KMS-11 (cell line): Measurements from ENCODE around the gene SP140.
"Not testable (repeated sequence)": the region's sequence is repeated elsewhere in the genome, so short reads cannot be mapped to it uniquely, and the experiment has no call there.

ENCODE experiments used
- H2AFZ ChIP-seq: fragments of 200-600 bp; sonication (generic); 2 replicates; pipeline ENCODE4 v1.6.1; 2016; ENCODE audit warnings: antibody characterized with exemption, mixed run types, low read depth
- H3K27ac ChIP-seq: fragments of 200-600 bp; sonication (generic); 2 replicates; pipeline ENCODE4 v1.6.1; 2016; ENCODE audit warnings: mild to moderate bottlenecking, mixed run types
- H3K27me3 ChIP-seq: fragments of 200-600 bp; sonication (generic); 2 replicates; pipeline ENCODE4 v1.6.1; 2017; ENCODE audit warnings: mild to moderate bottlenecking, low read depth, mixed run types, moderate library complexity; ENCODE audit not compliant: insufficient read depth
- H3K36me3 ChIP-seq: fragments of 200-600 bp; sonication (generic); 2 replicates; pipeline ENCODE4 v1.6.1; 2017; ENCODE audit warnings: mild to moderate bottlenecking, mixed run types; ENCODE audit not compliant: insufficient read depth
- H3K4me1 ChIP-seq: fragments of 200-600 bp; sonication (generic); 2 replicates; pipeline ENCODE4 v1.6.1; 2016; ENCODE audit warnings: mild to moderate bottlenecking, low read depth, mixed run types; ENCODE audit not compliant: poor library complexity, severe bottlenecking
- H3K4me2 ChIP-seq: fragments of 200-600 bp; sonication (generic); 2 replicates; pipeline ENCODE4 v1.7.0; 2016; ENCODE audit warnings: mild to moderate bottlenecking, mixed run types
- H3K4me3 ChIP-seq: fragments of 200-600 bp; sonication (generic); IDR thresholded peaks from 2 replicates; pipeline ENCODE4 v1.6.1; 2017; ENCODE audit warnings: low read depth, low read length, mixed read lengths; ENCODE audit not compliant: insufficient read depth
- H3K79me2 ChIP-seq: fragments of 200-600 bp; sonication (generic); 2 replicates; pipeline ENCODE4 v1.6.1; 2016; ENCODE audit warnings: low read depth, mixed run types; ENCODE audit not compliant: insufficient read depth
- H3K9ac ChIP-seq: fragments of 200-600 bp; sonication (generic); 2 replicates; pipeline ENCODE4 v1.6.1; 2016; ENCODE audit warnings: mild to moderate bottlenecking, mixed run types
- H4K20me1 ChIP-seq: fragments of 200-600 bp; sonication (generic); 2 replicates; pipeline ENCODE4 v1.6.1; 2016; ENCODE audit warnings: mild to moderate bottlenecking, mixed run types; ENCODE audit not compliant: insufficient read depth
- TF ChIP-seq, protein P1 (sequence below): fragments of 200-600 bp; sonication (generic); conservative IDR thresholded peaks from 2 replicates; pipeline ENCODE4 v1.6.1; 2017; ENCODE audit warnings: low read depth, mild to moderate bottlenecking, antibody characterized with exemption, low read length, moderate library complexity, mixed read lengths

Gene SP140

DNA sequence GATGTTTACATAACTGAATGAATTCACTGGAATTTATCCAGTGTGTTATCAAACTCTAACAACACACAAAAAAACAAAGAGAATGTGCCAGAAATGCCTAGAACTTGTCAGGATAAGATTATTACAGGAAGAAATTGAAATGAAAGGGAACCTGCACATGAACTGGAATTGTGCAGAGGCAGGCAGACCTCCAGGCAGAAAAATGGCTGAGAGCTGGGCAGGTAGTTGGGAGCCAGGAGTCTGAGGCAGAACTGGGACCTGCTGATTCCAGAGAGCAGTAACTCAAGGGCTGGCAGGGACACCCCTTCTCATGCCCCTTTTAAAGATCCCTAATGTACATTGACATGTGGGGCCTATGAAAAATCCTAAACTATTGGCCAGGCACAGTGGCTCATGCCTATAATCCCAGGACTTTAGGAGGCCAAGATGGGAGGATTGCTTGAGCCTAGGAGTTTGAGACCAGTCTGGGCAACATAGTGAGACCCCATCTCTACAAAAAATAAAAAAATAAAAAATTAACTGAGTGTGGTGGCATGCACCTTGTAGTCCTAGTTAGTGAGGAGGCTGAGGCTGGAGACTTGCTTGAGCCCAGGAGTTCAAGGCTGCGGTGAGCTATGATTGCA is 5.1 kb upstream of the SP140 start:
- Histone ChIP-seq H3K4me3 (no peak overlapping the region), H3K4me2 (peak overlapping the region; percentile 83), H3K4me1 (peaks cover 12% of the 10 kb centered on the region), H4K20me1 (no peaks in the 10 kb centered on the region), H3K27ac (no peak overlapping the region), H2AFZ (peak overlapping the region; percentile 94), H3K27me3 (no peaks in the 10 kb centered on the region), H3K9ac (peak overlapping the region; percentile 26; the same call in 1 of the 2 replicates), H3K36me3 (no peaks in the 10 kb centered on the region), H3K79me2 (no peaks in the 10 kb centered on the region)
- TF ChIP-seq, protein P1, sequence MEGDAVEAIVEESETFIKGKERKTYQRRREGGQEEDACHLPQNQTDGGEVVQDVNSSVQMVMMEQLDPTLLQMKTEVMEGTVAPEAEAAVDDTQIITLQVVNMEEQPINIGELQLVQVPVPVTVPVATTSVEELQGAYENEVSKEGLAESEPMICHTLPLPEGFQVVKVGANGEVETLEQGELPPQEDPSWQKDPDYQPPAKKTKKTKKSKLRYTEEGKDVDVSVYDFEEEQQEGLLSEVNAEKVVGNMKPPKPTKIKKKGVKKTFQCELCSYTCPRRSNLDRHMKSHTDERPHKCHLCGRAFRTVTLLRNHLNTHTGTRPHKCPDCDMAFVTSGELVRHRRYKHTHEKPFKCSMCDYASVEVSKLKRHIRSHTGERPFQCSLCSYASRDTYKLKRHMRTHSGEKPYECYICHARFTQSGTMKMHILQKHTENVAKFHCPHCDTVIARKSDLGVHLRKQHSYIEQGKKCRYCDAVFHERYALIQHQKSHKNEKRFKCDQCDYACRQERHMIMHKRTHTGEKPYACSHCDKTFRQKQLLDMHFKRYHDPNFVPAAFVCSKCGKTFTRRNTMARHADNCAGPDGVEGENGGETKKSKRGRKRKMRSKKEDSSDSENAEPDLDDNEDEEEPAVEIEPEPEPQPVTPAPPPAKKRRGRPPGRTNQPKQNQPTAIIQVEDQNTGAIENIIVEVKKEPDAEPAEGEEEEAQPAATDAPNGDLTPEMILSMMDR = no peak

DNA sequence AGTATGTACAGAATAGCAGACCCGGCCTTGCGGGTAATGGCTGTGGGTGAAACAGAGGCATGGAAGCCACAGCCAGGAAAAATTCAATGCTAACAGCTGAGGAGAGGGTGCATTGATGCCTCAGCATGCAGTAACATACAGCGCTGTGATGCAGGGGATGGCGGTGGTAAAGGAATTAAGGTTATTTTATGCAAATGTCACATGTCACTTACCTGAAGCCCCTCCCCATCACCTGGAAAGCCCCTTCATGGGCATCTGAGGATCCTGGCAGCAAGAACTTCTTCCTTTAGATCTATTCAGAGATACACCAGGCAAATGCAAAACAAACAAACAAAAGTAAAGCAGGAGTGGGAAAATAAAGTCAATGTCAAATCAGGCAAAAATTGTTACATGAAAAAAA is 4.0 kb upstream of the SP140 start:
- Histone ChIP-seq H3K4me2 (no peak overlapping the region), H2AFZ (no peak overlapping the region)

DNA sequence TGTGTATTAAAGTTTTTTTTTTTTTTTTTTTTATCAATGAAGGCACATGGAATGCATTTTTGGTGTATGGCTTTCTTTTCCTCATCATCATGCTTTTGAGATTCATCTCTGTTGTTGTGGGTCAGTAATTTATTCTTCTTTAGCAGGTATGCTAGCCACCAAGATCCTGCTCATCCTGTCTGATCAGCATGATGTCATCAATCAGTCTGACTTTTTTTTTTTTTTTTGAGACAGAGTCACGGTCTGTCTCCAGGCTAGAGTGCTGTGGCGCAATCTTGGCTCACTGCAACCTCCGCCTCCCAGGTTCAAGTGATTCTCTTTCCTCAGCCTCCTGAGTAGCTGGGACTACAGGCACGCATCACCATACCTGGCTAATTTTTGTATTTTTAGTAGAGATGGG is 2.7 kb upstream of the SP140 start:
- not testable (repeated sequence) for H3K36me3 ChIP-seq, H2AFZ ChIP-seq, H3K27me3 ChIP-seq, H3K4me2 ChIP-seq, H3K4me3 ChIP-seq, H3K27ac ChIP-seq, H4K20me1 ChIP-seq, H3K79me2 ChIP-seq, H3K9ac ChIP-seq
- peaks cover 12% of the 10 kb centered on the region for H3K4me1 ChIP-seq

More for the DNA sequence above, 4.0 kb upstream of the SP140 start:
- no peak overlapping the region for H3K9ac ChIP-seq
- H3K4me3 ChIP-seq = no peak overlapping the region
- H3K36me3 ChIP-seq = no peaks in the 10 kb centered on the region
- TF ChIP-seq, protein P1 = no peak
- no peaks in the 10 kb centered on the region for H3K79me2 ChIP-seq
- H3K4me1 ChIP-seq = peaks cover 12% of the 10 kb centered on the region
- H3K27ac ChIP-seq = no peak overlapping the region
- H4K20me1 ChIP-seq = no peaks in the 10 kb centered on the region
- H3K27me3 ChIP-seq = no peaks in the 10 kb centered on the region

DNA sequence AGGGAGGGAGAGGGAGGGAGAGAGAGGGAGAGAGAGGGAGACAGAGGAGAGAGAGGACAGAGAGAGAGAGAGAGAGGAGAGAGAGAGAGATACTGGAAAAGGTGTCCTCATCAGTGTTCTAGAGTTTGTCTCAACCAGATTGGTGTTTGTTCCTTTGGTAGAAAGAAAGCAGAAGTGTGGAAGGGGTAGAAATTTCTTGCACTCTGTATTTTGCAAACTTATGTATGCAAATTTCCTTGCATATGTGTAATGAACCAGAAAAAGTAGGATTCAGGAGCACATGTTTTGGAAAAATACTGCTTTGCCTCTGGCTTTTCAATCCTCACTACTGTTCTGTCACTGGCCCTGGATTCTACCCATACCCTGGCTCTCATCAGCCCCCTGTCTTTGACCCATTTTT is 1.1 kb upstream of the SP140 start:
- no peaks in the 10 kb centered on the region for H3K27me3 ChIP-seq
- H3K4me1 ChIP-seq = peaks cover 5% of the 10 kb centered on the region
- no peak overlapping the region for H3K27ac ChIP-seq

DNA sequence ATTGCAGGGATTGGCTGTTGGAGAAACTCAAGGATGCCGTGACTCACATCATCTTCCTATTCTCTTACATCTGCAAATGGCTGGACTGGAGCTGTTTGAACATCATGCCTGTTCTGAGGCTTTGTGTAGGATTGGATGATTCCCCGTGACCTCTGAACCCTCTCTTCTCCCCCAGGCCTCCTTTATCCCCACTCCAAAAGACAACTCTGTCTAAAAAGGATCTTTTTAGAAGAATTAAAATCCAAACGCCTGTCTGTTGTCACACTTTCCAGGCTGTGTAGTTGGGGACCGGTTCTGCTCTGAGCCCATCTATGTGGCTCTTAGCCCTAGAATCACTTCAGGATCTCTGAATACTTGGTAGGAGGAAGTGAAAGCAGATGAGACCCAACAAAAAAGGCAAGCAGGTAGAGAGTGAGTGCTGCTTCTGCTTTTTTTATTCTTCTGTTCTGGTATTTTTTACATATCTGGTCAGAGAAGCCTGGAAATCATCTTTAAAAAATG is 565 bp downstream of the SP140 start:
- Histone ChIP-seq H3K4me3 (no peak overlapping the region), H4K20me1 (no peaks in the 10 kb centered on the region), H3K27me3 (no peaks in the 10 kb centered on the region), H3K4me1 (no peaks in the 10 kb centered on the region), H3K36me3 (no peaks in the 10 kb centered on the region), H2AFZ (no peak overlapping the region), H3K9ac (no peak overlapping the region), H3K27ac (no peak overlapping the region), H3K4me2 (no peak overlapping the region), H3K79me2 (no peaks in the 10 kb centered on the region)
- TF ChIP-seq, protein P1 = no peak

More for the DNA sequence above, 1.1 kb upstream of the SP140 start:
- H3K36me3 ChIP-seq = no peaks in the 10 kb centered on the region
- no peaks in the 10 kb centered on the region for H4K20me1 ChIP-seq
- no peak overlapping the region for H3K9ac ChIP-seq
- TF ChIP-seq, protein P1 = no peak
- no peak overlapping the region for H2AFZ ChIP-seq
- no peak overlapping the region for H3K4me2 ChIP-seq
- H3K4me3 ChIP-seq = no peak overlapping the region
- no peaks in the 10 kb centered on the region for H3K79me2 ChIP-seq
